Ascending aorta (tissue), 2 donors: ENCODE results near the gene NTM. TPM values are rescaled to one million over a fixed set of nuclear protein-coding genes. Genes with fewer than 3 reads are reported as not detected.

Experiments
- DNase-seq, 2 donors: peaks; one replicate each; pipeline ENCODE4 v3.0.0-alpha.2; 2019; ENCODE audit warnings: low spot score in 2 of 2
- H3K27ac ChIP-seq, 2 donors: fragments of 200-600 bp; sonication (generic); one replicate each; pipeline ENCODE4 v1.5.1; 2016 to 2017; ENCODE audit warnings: mild to moderate bottlenecking in 1 of 2
- H3K27me3 ChIP-seq: fragments of 200-600 bp; sonication (generic); one replicate; pipeline ENCODE4 v1.5.1; 2017
- H3K36me3 ChIP-seq, 2 donors: fragments of 200-600 bp; sonication (generic); one replicate each; pipeline ENCODE4 v1.5.1; 2016
- H3K4me1 ChIP-seq, 2 donors: fragments of 200-600 bp; sonication (generic); one replicate each; pipeline ENCODE4 v1.5.1; 2016 to 2017; ENCODE audit warnings: mild to moderate bottlenecking in 1 of 2
- H3K4me3 ChIP-seq, 2 donors: fragments of 200-600 bp; sonication (generic); one replicate each; pipeline ENCODE4 v1.5.1; 2016 to 2017; ENCODE audit warnings: mild to moderate bottlenecking in 1 of 2
- H3K9me3 ChIP-seq, 2 donors: fragments of 200-600 bp; sonication (generic); one replicate each; pipeline ENCODE4 v1.5.1; 2016
- intact Hi-C: fragments of 100-400 bp; cut with DNase I; formaldehyde crosslinking; loops from one replicate; pipeline ENCODE4 v1.15.1; 2023
- total RNA-seq: library from RNA; depleted of rRNA; stranded (reverse); fragments of >200 nt; gene quantifications from one replicate; pipeline ENCODE4 v1.1.0, GENCODE V29; 2016
- TF ChIP-seq, protein P1 (sequence below), 3 experiments: fragments of 200-600 bp in 2 of 3; fragments of 450-650 bp in 1 of 3; sonication (generic) in 2 of 3; IDR thresholded peaks; one replicate each; pipeline ENCODE4 v1.5.1; 2016 to 2019; ENCODE audit warnings: antibody characterized with exemption in 3 of 3, mild to moderate bottlenecking in 1 of 3, moderate library complexity in 1 of 3

NTM gene
- total RNA-seq, 1 donor from 2014 or later = not detected

DNA sequence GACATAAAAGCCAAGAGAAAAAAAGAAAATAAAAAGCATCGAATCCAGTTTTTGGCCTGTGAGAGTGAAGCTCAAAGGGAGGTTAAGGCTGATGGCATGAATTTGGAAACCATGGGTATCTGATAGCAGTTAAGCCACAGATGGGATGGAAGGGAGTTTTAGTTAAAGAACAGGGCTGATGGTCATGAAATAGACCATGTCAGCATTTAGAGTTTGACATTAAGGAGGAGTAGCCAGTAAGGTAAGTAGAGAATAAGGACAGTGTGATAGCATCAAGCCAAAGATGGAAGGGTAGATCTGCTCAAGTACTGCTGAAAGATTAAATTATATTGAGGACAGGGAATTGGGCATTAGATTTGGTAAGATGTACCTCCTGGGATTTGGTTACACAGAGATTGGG is 826.5 kb downstream of the NTM start:
- no peak overlapping the region for H3K4me3 ChIP-seq
- H3K27ac ChIP-seq = no peak overlapping the region
- no peak for DNase-seq
- intact Hi-C loops = no loop called here
- TF ChIP-seq, protein P1, sequence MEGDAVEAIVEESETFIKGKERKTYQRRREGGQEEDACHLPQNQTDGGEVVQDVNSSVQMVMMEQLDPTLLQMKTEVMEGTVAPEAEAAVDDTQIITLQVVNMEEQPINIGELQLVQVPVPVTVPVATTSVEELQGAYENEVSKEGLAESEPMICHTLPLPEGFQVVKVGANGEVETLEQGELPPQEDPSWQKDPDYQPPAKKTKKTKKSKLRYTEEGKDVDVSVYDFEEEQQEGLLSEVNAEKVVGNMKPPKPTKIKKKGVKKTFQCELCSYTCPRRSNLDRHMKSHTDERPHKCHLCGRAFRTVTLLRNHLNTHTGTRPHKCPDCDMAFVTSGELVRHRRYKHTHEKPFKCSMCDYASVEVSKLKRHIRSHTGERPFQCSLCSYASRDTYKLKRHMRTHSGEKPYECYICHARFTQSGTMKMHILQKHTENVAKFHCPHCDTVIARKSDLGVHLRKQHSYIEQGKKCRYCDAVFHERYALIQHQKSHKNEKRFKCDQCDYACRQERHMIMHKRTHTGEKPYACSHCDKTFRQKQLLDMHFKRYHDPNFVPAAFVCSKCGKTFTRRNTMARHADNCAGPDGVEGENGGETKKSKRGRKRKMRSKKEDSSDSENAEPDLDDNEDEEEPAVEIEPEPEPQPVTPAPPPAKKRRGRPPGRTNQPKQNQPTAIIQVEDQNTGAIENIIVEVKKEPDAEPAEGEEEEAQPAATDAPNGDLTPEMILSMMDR (IDR thresholded peaks at IDR 0.05) = no peak
- H3K4me1 ChIP-seq = no peaks in the 10 kb centered on the region
- no peaks in the 10 kb centered on the region for H3K36me3 ChIP-seq
- H3K27me3 ChIP-seq = no peaks in the 10 kb centered on the region
- H3K9me3 ChIP-seq = no peaks in the 10 kb centered on the region

DNA sequence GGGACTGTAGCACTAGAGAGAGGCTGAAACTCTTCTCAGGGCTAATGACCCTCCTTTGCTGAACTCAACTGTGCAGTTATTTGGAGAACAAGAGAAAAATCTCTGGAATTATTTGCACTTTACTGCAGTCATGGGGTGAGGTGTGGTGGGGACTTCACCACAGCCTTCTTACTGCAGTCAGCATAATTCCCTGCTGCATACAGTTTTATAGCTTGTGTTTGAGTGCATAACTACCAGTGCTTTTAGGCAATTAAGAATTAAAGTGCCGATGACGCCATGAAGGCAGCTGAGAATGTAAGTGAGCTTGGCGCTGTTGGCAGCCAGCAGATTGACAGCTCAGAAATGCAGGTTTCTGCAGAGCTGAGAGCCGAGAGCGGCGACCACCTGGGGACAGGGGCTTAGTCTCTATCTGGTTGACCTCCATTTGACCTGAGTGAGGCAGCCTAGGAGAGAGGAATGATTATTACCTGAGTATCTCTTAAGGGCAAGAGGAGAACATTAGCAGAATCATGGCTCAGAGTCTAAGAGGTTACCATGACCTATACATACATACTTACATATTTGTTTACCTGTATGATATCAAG is 830.0 kb downstream of the NTM start:
- H3K9me3 ChIP-seq = no peaks in the 10 kb centered on the region
- no peaks in the 10 kb centered on the region for H3K36me3 ChIP-seq
- H3K27ac ChIP-seq = no peak overlapping the region
- no peak overlapping the region for H3K4me3 ChIP-seq
- intact Hi-C loops = no loop called here
- H3K4me1 ChIP-seq = no peaks in the 10 kb centered on the region
- no peak for DNase-seq
- no peaks in the 10 kb centered on the region for H3K27me3 ChIP-seq
- TF ChIP-seq, protein P1 (IDR thresholded peaks at IDR 0.05) = no peak

DNA sequence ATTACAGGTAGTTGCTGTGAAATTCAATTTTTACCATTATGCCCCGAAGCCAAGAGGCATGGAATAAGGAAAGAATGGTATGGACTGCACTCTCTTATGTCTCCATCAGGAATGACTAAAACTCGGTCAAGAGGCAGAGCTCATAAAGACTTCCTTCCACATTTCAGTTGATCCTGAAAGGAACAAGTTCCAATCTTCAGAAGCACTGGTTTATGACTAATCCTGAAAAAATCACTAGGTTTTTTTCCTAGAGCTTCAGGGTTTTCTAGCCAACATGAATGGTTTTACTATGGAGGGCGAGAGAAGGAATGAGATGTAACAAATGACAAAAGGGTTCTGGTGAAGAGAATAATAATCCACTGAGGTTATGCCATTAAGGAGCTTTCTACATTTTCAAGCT is 832.2 kb downstream of the NTM start:
- intact Hi-C loops = no loop called here
- TF ChIP-seq, protein P1 (IDR thresholded peaks at IDR 0.05) = no peak

DNA sequence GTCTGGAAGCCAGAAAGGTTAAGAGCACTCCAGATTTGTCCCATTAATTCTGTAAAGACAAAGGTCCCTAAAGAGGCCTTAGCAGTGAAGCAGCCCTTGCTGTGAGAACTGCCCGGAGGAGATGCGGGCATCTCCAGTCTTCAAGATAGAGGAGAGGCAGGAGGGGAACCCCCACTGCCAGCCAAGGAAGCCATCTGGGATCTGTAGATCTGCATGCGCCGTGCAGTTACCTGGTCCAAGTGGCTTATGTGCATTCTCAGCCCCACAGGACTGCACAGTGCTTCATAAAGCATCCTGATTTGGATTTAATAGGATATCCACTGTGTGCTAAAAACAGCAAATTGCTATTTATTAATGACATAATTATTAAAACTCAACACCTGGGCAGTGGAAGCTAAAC is 834.6 kb downstream of the NTM start:
- intact Hi-C loops = no loop called here
- Histone ChIP-seq H3K9me3 (no peaks in the 10 kb centered on the region), H3K4me1 (no peaks in the 10 kb centered on the region), H3K36me3 (no peaks in the 10 kb centered on the region), H3K27me3 (no peaks in the 10 kb centered on the region), H3K4me3 (no peak overlapping the region), H3K27ac (no peak overlapping the region)
- TF ChIP-seq, protein P1 (IDR thresholded peaks at IDR 0.05) = no peak
- no peak for DNase-seq

More for the DNA sequence above, 832.2 kb downstream of the NTM start:
- H3K27ac ChIP-seq = no peak overlapping the region
- DNase-seq = no peak
- H3K4me3 ChIP-seq = no peak overlapping the region
- H3K27me3 ChIP-seq = no peaks in the 10 kb centered on the region
- H3K36me3 ChIP-seq = no peaks in the 10 kb centered on the region
- H3K4me1 ChIP-seq = no peaks in the 10 kb centered on the region
- H3K9me3 ChIP-seq = no peaks in the 10 kb centered on the region

DNA sequence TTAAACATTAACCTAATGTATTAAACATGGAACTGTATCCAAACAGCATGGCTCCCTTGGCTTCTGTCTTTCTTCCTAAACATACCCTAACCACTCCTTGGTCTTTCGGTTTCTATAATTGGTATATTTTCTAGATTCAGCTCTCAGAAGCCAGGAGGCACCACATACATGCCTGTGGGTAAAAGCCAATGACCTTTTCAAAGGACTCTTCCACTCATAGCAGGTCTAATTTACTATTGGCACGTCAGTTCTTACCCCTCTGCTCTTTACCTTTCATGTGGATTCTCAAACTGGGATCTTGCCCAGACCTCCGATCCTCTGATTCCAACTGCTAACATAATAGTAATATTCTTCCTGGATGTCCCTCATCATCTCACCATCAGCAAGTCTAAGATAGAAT is 835.1 kb downstream of the NTM start:
- Histone ChIP-seq H3K4me3 (no peak overlapping the region), H3K27ac (no peak overlapping the region), H3K36me3 (no peaks in the 10 kb centered on the region), H3K9me3 (no peaks in the 10 kb centered on the region), H3K4me1 (no peaks in the 10 kb centered on the region), H3K27me3 (no peaks in the 10 kb centered on the region)
- TF ChIP-seq, protein P1 (IDR thresholded peaks at IDR 0.05) = no peak
- no peak for DNase-seq
- intact Hi-C loops = no loop called here

DNA sequence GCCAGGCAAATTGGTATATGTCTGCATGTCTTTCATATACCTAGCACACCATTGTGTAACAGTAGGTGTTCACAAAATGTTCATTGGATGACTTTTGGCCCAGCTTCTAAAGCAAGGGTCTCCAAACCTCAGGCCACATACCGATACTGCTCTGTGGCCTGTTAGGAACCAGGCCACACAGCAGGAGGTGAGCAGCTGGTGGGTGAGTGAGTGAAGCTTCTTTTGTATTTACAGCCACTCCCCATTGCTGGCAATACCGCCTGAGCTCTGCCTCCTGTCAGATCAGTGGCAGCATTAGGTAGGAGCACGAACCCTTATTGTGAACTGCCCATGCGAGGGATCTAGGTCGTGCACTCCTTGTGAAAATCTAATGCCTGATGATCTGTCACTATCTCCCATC is 836.6 kb downstream of the NTM start:
- no peak overlapping the region for H3K27ac ChIP-seq
- intact Hi-C loops = no loop called here
- no peaks in the 10 kb centered on the region for H3K4me1 ChIP-seq
- TF ChIP-seq, protein P1 (IDR thresholded peaks at IDR 0.05) = no peak
- DNase-seq = no peak
- H3K36me3 ChIP-seq = no peaks in the 10 kb centered on the region
- no peaks in the 10 kb centered on the region for H3K27me3 ChIP-seq
- no peaks in the 10 kb centered on the region for H3K9me3 ChIP-seq
- H3K4me3 ChIP-seq = no peak overlapping the region
